Lower leg skin (tissue), 4 donors: Measurements from ENCODE around the gene ESPL1. TPM values are rescaled to one million over a fixed set of nuclear protein-coding genes. Genes with fewer than 3 reads are reported as not detected.

Experiments used
- DNase-seq, 2 donors: peaks; one replicate each; pipeline ENCODE4 v3.0.0-alpha.2; 2019; ENCODE audit warnings: low spot score in 2 of 2
- H3K4me3 ChIP-seq: fragments of 200-600 bp; sonication (generic); 2 replicates; pipeline ENCODE4 v1.5.1; 2017; ENCODE audit warnings: mild to moderate bottlenecking, low read depth; ENCODE audit not compliant: poor library complexity, severe bottlenecking
- POLR2A ChIP-seq, 2 donors: fragments of 450-650 bp; IDR thresholded peaks; one replicate each; pipeline ENCODE4 v1.6.1; 2016 to 2017; ENCODE audit warnings: antibody characterized with exemption in 2 of 2, mild to moderate bottlenecking in 1 of 2, moderate library complexity in 1 of 2
- WGBS, 2 donors: methylation state at CpG; one replicate each; pipeline ENCODE4 v1.1.5; 2018; 5-methylcytosine and 5-hydroxymethylcytosine counted together
- intact Hi-C: fragments of 100-400 bp; cut with DNase I; formaldehyde crosslinking; loops from one replicate; pipeline ENCODE4 v1.15.0; 2023; ENCODE audit warnings: low total_unique reads
- total RNA-seq, 4 donors: library from RNA; depleted of rRNA; stranded (reverse); fragments of >200 nt; gene quantifications; one replicate each; pipeline ENCODE4 v1.1.0, GENCODE V29; 2016
- TF ChIP-seq, protein P1 (sequence below), 3 donors: fragments of 450-650 bp; IDR thresholded peaks; one replicate each; pipeline ENCODE4 v1.5.1; 2016; ENCODE audit warnings: antibody characterized with exemption in 3 of 3, mild to moderate bottlenecking in 3 of 3, moderate library complexity in 2 of 3

The ESPL1 gene
- total RNA-seq, 4 donors from 2014 or later: 4.7 to 13.6 (median 5.8) TPM

DNA sequence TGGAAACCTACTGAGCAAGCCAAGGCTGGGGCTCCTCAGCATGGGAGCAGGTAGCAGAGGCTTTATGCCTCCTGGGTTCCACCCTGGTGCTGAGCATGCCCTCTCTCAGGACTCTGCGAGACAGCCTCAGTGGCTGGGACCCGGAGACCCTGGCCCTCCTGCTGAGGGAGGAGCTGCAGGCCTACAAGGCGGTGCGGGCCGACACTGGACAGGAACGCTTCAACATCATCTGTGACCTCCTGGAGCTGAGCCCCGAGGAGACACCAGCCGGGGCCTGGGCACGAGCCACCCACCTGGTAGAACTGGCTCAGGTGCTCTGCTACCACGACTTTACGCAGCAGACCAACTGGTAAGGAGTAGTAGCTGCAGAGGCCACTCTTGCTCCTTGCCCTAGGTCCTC, 8.4 kb downstream of the ESPL1 start:
- intact Hi-C loops: no loop called here
- H3K4me3 ChIP-seq: no peak overlapping the region
- no peak for TF ChIP-seq POLR2A (IDR thresholded peaks at IDR 0.05)
- TF ChIP-seq, protein P1, sequence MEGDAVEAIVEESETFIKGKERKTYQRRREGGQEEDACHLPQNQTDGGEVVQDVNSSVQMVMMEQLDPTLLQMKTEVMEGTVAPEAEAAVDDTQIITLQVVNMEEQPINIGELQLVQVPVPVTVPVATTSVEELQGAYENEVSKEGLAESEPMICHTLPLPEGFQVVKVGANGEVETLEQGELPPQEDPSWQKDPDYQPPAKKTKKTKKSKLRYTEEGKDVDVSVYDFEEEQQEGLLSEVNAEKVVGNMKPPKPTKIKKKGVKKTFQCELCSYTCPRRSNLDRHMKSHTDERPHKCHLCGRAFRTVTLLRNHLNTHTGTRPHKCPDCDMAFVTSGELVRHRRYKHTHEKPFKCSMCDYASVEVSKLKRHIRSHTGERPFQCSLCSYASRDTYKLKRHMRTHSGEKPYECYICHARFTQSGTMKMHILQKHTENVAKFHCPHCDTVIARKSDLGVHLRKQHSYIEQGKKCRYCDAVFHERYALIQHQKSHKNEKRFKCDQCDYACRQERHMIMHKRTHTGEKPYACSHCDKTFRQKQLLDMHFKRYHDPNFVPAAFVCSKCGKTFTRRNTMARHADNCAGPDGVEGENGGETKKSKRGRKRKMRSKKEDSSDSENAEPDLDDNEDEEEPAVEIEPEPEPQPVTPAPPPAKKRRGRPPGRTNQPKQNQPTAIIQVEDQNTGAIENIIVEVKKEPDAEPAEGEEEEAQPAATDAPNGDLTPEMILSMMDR (IDR thresholded peaks at IDR 0.05): no peak
- DNase-seq: no peak
- WGBS, 2 donors: 94 to 96% methylated on average over 11 of the region's 11 CpGs

DNA sequence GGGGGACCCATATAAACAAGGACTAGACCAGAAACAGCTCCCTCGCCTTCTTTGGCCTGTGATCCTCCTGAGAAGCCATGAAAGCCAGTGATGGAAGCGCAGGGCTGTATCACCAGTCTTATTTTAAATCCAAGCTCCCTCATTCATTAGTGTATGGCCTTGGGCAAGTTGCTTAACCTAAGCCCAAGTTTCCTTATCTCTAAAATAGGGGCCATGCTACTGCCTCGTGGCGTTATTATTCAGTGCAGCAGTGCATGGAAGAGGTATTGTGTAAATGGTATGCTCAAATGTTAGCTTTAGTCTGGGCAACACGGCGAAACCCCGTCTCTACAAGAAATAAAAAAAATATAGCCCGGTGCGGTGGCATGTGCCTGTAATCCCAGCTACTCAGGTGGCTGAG, 9.9 kb downstream of the ESPL1 start:
- no peak for DNase-seq
- TF ChIP-seq POLR2A (IDR thresholded peaks at IDR 0.05): no peak
- TF ChIP-seq, protein P1 (IDR thresholded peaks at IDR 0.05): no peak
- WGBS, 2 donors: 93 to 94% methylated on average over 9 of the region's 9 CpGs
- no peak overlapping the region for H3K4me3 ChIP-seq
- intact Hi-C loops: no loop called here

DNA sequence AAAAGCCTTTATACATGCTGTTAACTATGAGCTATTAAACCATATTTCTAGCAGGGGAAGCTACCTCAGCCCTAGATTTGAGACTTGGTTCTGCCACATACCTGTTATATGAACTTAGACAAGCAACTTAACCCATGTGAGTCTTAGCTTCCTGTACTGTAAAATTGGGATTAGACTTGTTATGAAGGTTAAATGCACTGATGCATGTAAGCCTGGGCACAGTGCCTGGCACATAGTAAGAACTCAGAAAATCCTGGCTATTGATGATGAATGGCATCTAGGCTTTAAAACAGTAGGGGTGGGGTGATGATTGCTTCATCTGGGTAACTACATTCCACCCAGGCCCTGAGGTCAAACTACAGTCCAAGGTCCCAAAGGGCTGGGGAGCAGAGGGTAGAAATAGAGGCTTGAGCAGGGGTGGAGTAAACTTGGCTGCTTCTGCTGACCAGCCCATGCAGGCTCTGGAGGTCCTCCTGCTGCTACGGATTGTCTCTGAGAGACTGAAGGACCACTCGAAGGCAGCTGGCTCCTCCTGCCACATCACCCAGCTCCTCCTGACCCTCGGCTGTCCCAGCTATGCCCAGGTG, 11.3 kb downstream of the ESPL1 start:
- TF ChIP-seq, protein P1 (IDR thresholded peaks at IDR 0.05): no peak
- no peak for TF ChIP-seq POLR2A (IDR thresholded peaks at IDR 0.05)
- intact Hi-C loops: no loop called here
- H3K4me3 ChIP-seq: no peak overlapping the region
- 92 to 96% methylated on average over 3 of the region's 3 CpGs for WGBS, 2 donors
- no peak for DNase-seq

DNA sequence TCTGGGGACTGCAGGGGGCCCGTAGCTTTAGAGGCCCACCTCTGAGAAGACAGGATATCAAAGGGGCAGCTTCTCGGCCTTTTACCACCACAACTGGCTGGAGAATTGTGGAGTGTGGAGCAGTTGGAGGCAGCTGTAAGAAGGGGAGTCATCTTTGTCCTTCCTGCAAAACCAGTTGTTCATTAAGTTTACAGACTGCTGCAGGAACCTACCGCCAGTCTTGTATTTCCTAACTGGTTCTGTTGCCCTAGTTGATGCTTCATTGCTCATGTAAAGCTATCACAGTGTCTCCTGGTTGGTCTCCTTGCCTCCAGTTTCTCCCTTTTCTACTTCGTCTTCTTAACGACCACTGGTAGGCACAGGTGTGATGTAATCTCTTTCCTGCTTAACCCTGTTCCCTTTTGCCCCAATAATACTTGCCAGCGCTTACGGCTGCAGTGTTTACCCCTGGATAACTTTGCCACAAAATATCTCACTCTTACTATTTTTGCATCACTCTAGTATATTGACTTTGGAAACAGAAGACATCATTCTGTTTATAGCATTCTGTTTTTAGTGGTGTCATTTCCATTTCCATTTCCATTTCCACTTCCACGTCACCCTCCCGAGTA, 11.9 kb downstream of the ESPL1 start:
- H3K4me3 ChIP-seq: no peak overlapping the region
- 86 to 87% methylated on average over 9 of the region's 9 CpGs for WGBS, 2 donors
- intact Hi-C loops: no loop called here
- no peak for TF ChIP-seq POLR2A (IDR thresholded peaks at IDR 0.05)
- TF ChIP-seq, protein P1 (IDR thresholded peaks at IDR 0.05): no peak
- no peak for DNase-seq

DNA sequence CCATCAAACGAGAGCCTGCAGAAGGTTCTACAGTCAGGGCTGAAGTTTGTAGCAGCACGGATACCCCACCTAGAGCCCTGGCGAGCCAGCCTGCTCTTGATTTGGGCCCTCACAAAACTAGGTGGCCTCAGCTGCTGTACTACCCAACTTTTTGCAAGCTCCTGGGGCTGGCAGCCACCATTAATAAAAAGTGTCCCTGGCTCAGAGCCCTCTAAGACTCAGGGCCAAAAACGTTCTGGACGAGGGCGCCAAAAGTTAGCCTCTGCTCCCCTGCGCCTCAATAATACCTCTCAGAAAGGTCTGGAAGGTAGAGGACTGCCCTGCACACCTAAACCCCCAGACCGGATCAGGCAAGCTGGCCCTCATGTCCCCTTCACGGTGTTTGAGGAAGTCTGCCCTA, 18.3 kb downstream of the ESPL1 start:
- no peak for TF ChIP-seq POLR2A (IDR thresholded peaks at IDR 0.05)
- TF ChIP-seq, protein P1 (IDR thresholded peaks at IDR 0.05): no peak
- intact Hi-C loops: no loop called here
- 83 to 85% methylated on average over 6 to 9 of the region's 9 CpGs for WGBS, 2 donors
- no peak for DNase-seq
- H3K4me3 ChIP-seq: no peak overlapping the region
